ENCODE measurements around the gene DIP2A. TPM values are rescaled to one million over a fixed set of nuclear protein-coding genes. Genes with fewer than 3 reads are reported as not detected.

DIP2A gene
- total and polyA plus RNA-seq, 2 experiments from 2014 or later: 18.5 to 36.3 TPM

DNA sequence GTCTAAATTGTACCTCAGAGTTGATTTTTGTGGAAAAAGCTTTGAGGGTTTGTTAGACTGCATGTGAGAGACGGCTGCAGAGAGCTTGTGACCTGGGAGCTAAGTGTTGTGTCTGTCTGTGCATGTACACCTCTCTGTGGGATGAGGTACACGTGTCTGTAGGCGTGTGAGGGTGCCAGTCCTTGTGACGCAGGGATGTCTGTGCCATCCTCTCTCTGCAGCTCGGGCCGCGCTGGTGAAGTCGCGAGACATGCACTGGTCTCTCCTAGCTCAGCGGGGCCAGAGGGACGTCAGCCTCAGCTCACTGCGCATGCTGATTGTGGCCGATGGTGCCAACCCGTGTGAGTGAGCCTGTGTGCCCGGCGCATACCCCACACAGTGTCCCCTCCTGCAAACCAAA lies 79.6 kb downstream of the DIP2A start:
- no peak for DNase-seq (ENCODE audit: low spot score)
- no peaks in the 10 kb centered on the region for H3K4me1 ChIP-seq (ENCODE audit: insufficient read depth)
- no peaks in the 10 kb centered on the region for H3K9me2 ChIP-seq (ENCODE audit: insufficient read depth)
- no peaks in the 10 kb centered on the region for H3K4me1 Mint-ChIP-seq
- no peak overlapping the region for H3K4me3 ChIP-seq
- H3F3A ChIP-seq (replicated peaks; ENCODE audit: low read depth): 0 out of 2 replicates have a peak, but pooled peaks cover 2% of the 10 kb centered on the region
- no peaks in the 10 kb centered on the region for H3K9me3 Mint-ChIP-seq
- no peak overlapping the region for H2AFZ ChIP-seq
- H3K27me3 ChIP-seq (ENCODE audit: insufficient read depth): no peaks in the 10 kb centered on the region
- H3K79me2 ChIP-seq (replicated peaks; ENCODE audit: insufficient read depth): no peaks in the 10 kb centered on the region
- H3K27ac ChIP-seq (ENCODE audit: low read depth): no peak overlapping the region
- H3K27me3 Mint-ChIP-seq (ENCODE audit: insufficient read depth, low read depth, poor library complexity): peaks cover 3% of the 10 kb centered on the region
- H3K27ac Mint-ChIP-seq: no peak overlapping the region
- peaks cover 17% of the 10 kb centered on the region for H3K36me3 Mint-ChIP-seq (ENCODE audit: low read depth)
- no peak for ATAC-seq
- H3K4me3 Mint-ChIP-seq: no peak overlapping the region
- H3K4me2 ChIP-seq: no peak overlapping the region
- no peak for TF ChIP-seq EZH2phosphoT487 (IDR thresholded peaks at IDR 0.05; ENCODE audit: unreplicated experiment)
- TF ChIP-seq NANOG (IDR thresholded peaks at IDR 0.05; ENCODE audit: borderline replicate concordance): no peak
- TF ChIP-seq, protein P1, sequence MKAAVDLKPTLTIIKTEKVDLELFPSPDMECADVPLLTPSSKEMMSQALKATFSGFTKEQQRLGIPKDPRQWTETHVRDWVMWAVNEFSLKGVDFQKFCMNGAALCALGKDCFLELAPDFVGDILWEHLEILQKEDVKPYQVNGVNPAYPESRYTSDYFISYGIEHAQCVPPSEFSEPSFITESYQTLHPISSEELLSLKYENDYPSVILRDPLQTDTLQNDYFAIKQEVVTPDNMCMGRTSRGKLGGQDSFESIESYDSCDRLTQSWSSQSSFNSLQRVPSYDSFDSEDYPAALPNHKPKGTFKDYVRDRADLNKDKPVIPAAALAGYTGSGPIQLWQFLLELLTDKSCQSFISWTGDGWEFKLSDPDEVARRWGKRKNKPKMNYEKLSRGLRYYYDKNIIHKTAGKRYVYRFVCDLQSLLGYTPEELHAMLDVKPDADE (IDR thresholded peaks at IDR 0.05): no peak
- no peak for TF ChIP-seq JUNB (IDR thresholded peaks at IDR 0.05; ENCODE audit: unreplicated experiment)
- TF ChIP-seq POLR2AphosphoS5 (IDR thresholded peaks at IDR 0.05; ENCODE audit: low read depth): no peak
- no peak for TF ChIP-seq CREB1 (CRISPR knock-in tag; IDR thresholded peaks at IDR 0.05; ENCODE audit: low read depth)
- TF ChIP-seq STAT1 (IDR thresholded peaks at IDR 0.05; ENCODE audit: unreplicated experiment): no peak
- no peak for TF ChIP-seq ZNF331 (CRISPR knock-in tag; IDR thresholded peaks at IDR 0.05; ENCODE audit: low read depth)
- TF ChIP-seq EZH2 (IDR thresholded peaks at IDR 0.05; ENCODE audit: low read depth, unreplicated experiment): no peak
- H3K36me3 ChIP-seq (ENCODE audit: insufficient read depth): peaks cover 9% of the 10 kb centered on the region; the same call in 1 of the 2 replicates
- H4K20me1 ChIP-seq (replicated peaks; ENCODE audit: insufficient read depth): no peaks in the 10 kb centered on the region; the same call in 1 of the 2 replicates

DNA sequence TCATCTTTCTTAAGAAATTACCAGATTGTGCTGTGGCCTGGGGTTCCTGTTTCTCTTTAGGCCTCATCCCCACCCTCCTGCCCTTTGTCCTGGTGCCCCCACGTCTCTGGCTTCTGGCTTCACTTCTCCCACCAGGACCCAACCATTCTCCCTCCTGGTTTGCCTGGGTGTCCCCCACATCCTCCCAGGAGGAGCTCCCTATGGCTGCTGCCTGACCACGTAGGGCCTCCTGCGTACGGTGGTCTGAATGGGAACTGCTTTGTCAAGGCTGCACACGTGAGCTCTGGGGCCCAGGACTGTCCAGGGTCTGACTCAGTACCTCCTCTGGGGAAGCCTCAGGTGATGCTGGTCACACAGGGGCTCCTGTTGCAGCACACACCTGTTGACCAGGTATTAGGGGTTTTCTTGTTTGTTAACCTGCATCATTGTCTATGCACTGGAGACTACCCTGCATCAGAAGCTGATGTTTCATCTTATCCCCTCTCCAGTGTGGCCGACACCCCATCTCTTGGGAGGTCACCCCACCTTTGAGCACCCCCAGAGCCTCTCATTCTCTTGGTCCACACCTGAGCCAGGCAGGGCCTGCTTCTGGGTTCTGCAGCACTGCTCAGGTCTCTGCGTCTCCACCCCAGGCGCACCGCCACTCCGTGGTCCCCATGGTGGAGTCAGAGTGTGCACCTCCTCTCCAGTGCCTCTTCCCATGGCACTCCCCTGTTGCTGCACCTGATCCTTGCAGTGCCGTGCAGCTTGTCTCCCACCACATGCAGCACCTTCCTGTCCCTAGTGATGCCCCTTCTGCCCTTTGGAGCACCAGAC lies 80.4 kb downstream of the DIP2A start:
- Histone ChIP-seq H3K9me2 (ENCODE audit: insufficient read depth) (no peaks in the 10 kb centered on the region), H3K4me3 (no peak overlapping the region), H3K27ac (ENCODE audit: low read depth) (no peak overlapping the region), H3K4me2 (no peak overlapping the region), H2AFZ (no peak overlapping the region), H3K27me3 (ENCODE audit: insufficient read depth) (no peaks in the 10 kb centered on the region), H3K4me1 (ENCODE audit: insufficient read depth) (no peaks in the 10 kb centered on the region), H3K79me2 (replicated peaks; ENCODE audit: insufficient read depth) (no peaks in the 10 kb centered on the region), H3F3A (replicated peaks; ENCODE audit: low read depth) (0 out of 2 replicates have a peak, but pooled peaks cover 2% of the 10 kb centered on the region), H3K36me3 (ENCODE audit: insufficient read depth) (peaks cover 9% of the 10 kb centered on the region; the same call in 1 of the 2 replicates), H4K20me1 (replicated peaks; ENCODE audit: insufficient read depth) (no peaks in the 10 kb centered on the region; the same call in 1 of the 2 replicates)
- Mint-ChIP-seq H3K36me3 (ENCODE audit: low read depth) (peaks cover 19% of the 10 kb centered on the region), H3K27ac (no peak overlapping the region; the same call in 1 of the 2 replicates), H3K4me3 (no peak overlapping the region), H3K27me3 (ENCODE audit: insufficient read depth, low read depth, poor library complexity) (peaks cover 3% of the 10 kb centered on the region), H3K9me3 (no peaks in the 10 kb centered on the region), H3K4me1 (no peaks in the 10 kb centered on the region)
- DNase-seq (ENCODE audit: low spot score) (no peak), ATAC-seq (no peak)
- TF ChIP-seq, protein P2, sequence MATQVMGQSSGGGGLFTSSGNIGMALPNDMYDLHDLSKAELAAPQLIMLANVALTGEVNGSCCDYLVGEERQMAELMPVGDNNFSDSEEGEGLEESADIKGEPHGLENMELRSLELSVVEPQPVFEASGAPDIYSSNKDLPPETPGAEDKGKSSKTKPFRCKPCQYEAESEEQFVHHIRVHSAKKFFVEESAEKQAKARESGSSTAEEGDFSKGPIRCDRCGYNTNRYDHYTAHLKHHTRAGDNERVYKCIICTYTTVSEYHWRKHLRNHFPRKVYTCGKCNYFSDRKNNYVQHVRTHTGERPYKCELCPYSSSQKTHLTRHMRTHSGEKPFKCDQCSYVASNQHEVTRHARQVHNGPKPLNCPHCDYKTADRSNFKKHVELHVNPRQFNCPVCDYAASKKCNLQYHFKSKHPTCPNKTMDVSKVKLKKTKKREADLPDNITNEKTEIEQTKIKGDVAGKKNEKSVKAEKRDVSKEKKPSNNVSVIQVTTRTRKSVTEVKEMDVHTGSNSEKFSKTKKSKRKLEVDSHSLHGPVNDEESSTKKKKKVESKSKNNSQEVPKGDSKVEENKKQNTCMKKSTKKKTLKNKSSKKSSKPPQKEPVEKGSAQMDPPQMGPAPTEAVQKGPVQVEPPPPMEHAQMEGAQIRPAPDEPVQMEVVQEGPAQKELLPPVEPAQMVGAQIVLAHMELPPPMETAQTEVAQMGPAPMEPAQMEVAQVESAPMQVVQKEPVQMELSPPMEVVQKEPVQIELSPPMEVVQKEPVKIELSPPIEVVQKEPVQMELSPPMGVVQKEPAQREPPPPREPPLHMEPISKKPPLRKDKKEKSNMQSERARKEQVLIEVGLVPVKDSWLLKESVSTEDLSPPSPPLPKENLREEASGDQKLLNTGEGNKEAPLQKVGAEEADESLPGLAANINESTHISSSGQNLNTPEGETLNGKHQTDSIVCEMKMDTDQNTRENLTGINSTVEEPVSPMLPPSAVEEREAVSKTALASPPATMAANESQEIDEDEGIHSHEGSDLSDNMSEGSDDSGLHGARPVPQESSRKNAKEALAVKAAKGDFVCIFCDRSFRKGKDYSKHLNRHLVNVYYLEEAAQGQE (IDR thresholded peaks at IDR 0.05; ENCODE audit: unreplicated experiment): no peak
- TF ChIP-seq EZH2 (IDR thresholded peaks at IDR 0.05; ENCODE audit: low read depth, unreplicated experiment) (no peak), EZH2phosphoT487 (IDR thresholded peaks at IDR 0.05; ENCODE audit: unreplicated experiment) (no peak), CREB1 (CRISPR knock-in tag; IDR thresholded peaks at IDR 0.05; ENCODE audit: low read depth) (no peak), ZNF114 (CRISPR knock-in tag; IDR thresholded peaks at IDR 0.05) (no peak), STAT1 (IDR thresholded peaks at IDR 0.05; ENCODE audit: unreplicated experiment) (no peak)
- TF ChIP-seq, protein P3, sequence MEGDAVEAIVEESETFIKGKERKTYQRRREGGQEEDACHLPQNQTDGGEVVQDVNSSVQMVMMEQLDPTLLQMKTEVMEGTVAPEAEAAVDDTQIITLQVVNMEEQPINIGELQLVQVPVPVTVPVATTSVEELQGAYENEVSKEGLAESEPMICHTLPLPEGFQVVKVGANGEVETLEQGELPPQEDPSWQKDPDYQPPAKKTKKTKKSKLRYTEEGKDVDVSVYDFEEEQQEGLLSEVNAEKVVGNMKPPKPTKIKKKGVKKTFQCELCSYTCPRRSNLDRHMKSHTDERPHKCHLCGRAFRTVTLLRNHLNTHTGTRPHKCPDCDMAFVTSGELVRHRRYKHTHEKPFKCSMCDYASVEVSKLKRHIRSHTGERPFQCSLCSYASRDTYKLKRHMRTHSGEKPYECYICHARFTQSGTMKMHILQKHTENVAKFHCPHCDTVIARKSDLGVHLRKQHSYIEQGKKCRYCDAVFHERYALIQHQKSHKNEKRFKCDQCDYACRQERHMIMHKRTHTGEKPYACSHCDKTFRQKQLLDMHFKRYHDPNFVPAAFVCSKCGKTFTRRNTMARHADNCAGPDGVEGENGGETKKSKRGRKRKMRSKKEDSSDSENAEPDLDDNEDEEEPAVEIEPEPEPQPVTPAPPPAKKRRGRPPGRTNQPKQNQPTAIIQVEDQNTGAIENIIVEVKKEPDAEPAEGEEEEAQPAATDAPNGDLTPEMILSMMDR (conservative IDR thresholded peaks at IDR 0.05; ENCODE audit: low read depth in 2 of 2): no peak

All from GM23338 (cell line).